Measurements from ENCODE around the gene FBRSL1. TPM values are rescaled to one million over a fixed set of nuclear protein-coding genes. Genes with fewer than 3 reads are reported as not detected.

The FBRSL1 gene
- total and polyA plus RNA-seq, 2 donors from 2014 or later: 23.8 to 44.7 TPM

DNA sequence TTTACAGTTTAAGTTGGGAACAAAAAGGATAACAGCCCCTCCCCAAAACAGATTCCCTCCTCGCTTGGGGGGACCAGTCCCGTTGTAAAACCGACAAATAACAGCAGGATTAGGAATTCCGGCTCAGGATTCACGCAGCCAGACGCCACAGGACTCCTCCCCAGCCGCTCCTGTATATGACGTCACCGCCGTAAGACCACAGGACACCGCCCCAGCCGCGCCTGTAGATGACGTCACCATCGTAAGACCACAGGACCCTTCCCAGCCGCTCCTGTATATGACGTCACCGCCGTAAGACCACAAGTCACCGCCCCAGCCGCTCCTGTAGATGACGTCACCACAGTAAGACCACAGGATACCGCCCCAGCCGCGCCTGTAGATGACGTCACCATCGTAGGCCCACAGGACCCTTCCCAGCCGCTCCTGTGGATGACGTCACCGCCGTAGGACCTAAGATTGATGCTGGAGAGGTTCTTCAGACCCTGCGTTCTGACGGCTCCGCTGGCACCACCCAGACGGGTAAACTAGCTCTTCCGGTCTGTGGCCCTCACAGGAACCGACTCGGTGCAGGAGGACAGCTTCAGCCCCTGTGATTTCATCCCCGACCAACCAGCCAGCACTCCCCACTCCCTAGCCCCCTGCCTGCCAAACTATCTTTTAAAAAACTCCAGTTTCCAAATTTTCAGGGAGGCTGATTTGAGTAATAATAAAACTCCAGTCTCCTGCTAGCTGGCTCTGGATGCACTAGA, 43.9 kb upstream of the FBRSL1 start:
- Histone ChIP-seq H3K27me3 (ENCODE audit: control insufficient read depth, insufficient read depth, low read length) (no peaks in the 10 kb centered on the region), H3K36me3 (ENCODE audit: control insufficient read depth in 2 of 3, insufficient read depth in 3 of 3, low read length in 3 of 3) (no peaks in the 10 kb centered on the region), H3K9ac (ENCODE audit: low read length in 3 of 3) (no peak overlapping the region), H3K4me3 (ENCODE audit: low read length in 3 of 3) (peak overlapping the region in 1 of 3 donors; percentile 11), H3K9me3 (ENCODE audit: control insufficient read depth in 2 of 3, insufficient read depth in 1 of 3, low read length in 3 of 3) (no peaks in the 10 kb centered on the region), H3K4me1 (ENCODE audit: control insufficient read depth in 2 of 3, insufficient read depth in 2 of 3, low read depth in 1 of 3, low read length in 3 of 3) (no peaks in the 10 kb centered on the region), H3K27ac (ENCODE audit: low read depth in 2 of 2, low read length in 2 of 2) (no peak overlapping the region)
- FAIRE-seq: no peak
- no peak for TF ChIP-seq CTCF (IDR thresholded peaks at IDR 0.05; ENCODE audit: borderline replicate concordance, extremely low read depth, insufficient read depth)
- peak in 4 of 5 donors; percentile 81 to 85 (median 83) for DNase-seq
- intact Hi-C loops (cut with DNase I): no loop called here

- Histone ChIP-seq H3K9me3 (ENCODE audit: control insufficient read depth in 2 of 3, insufficient read depth in 1 of 3, low read length in 3 of 3) (no peaks in the 10 kb centered on the region), H3K4me3 (ENCODE audit: low read length in 3 of 3) (no peak overlapping the region), H3K27ac (ENCODE audit: low read depth in 2 of 2, low read length in 2 of 2) (no peak overlapping the region), H3K9ac (ENCODE audit: low read length in 3 of 3) (no peak overlapping the region), H3K27me3 (ENCODE audit: control insufficient read depth, insufficient read depth, low read length) (no peaks in the 10 kb centered on the region), H3K36me3 (ENCODE audit: control insufficient read depth in 2 of 3, insufficient read depth in 3 of 3, low read length in 3 of 3) (no peaks in the 10 kb centered on the region), H3K4me1 (ENCODE audit: control insufficient read depth in 2 of 3, insufficient read depth in 2 of 3, low read depth in 1 of 3, low read length in 3 of 3) (no peaks in the 10 kb centered on the region)
- TF ChIP-seq CTCF (IDR thresholded peaks at IDR 0.05; ENCODE audit: borderline replicate concordance, extremely low read depth, insufficient read depth): no peak
- intact Hi-C loops (cut with DNase I): no loop called here
- DNase-seq (peak in 1 of 5 donors; percentile 46), FAIRE-seq (no peak)
These were observed 43.2 kb upstream of the FBRSL1 start for GRCh38 chr12:132446633-132447326.

DNA sequence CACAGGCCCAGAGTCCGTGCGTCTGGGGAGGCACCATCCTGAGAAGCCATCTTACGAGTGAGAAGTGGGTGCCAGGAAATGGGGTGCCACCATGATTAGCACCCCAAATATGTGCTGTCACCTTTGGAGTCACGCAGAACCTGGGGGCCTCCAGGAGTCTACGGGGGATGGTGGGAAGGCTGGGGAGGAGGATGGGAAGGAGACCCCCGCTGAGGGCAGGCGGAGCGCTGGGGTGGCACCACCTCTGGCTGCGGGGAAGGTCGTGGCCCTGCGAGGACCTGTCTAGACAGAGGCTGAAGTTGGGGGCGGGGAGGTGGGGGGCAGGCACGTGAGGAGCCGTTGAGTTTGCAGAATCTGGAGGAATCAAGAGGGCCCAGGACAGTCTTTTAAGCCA, 42.6 kb upstream of the FBRSL1 start:
- peak in 1 of 5 donors; percentile 61 for DNase-seq
- intact Hi-C loops (cut with DNase I): no loop called here

More for the DNA sequence above, 42.6 kb upstream of the FBRSL1 start:
- no peak for FAIRE-seq
- Histone ChIP-seq H3K27ac (ENCODE audit: low read depth in 2 of 2, low read length in 2 of 2) (no peak overlapping the region), H3K9me3 (ENCODE audit: control insufficient read depth in 2 of 3, insufficient read depth in 1 of 3, low read length in 3 of 3) (no peaks in the 10 kb centered on the region), H3K4me3 (ENCODE audit: low read length in 3 of 3) (no peak overlapping the region), H3K4me1 (ENCODE audit: control insufficient read depth in 2 of 3, insufficient read depth in 2 of 3, low read depth in 1 of 3, low read length in 3 of 3) (no peaks in the 10 kb centered on the region), H3K36me3 (ENCODE audit: control insufficient read depth in 2 of 3, insufficient read depth in 3 of 3, low read length in 3 of 3) (no peaks in the 10 kb centered on the region), H3K9ac (ENCODE audit: low read length in 3 of 3) (no peak overlapping the region), H3K27me3 (ENCODE audit: control insufficient read depth, insufficient read depth, low read length) (no peaks in the 10 kb centered on the region)
- TF ChIP-seq CTCF (IDR thresholded peaks at IDR 0.05; ENCODE audit: borderline replicate concordance, extremely low read depth, insufficient read depth): no peak
